AG09319 (cell line): ENCODE data around the gene PHLPP1.

ENCODE experiments used
- DNase-seq: peaks from one replicate; pipeline ENCODE4 v3.0.0-alpha.2; 2010; ENCODE audit warnings: low read depth; ENCODE audit errors: extremely low read depth
- CTCF ChIP-seq: IDR thresholded peaks from 2 replicates; pipeline ENCODE4 v1.5.1; 2011; ENCODE audit warnings: low read depth, mild to moderate bottlenecking, inconsistent platforms, low read length, moderate library complexity

PHLPP1 gene

DNA sequence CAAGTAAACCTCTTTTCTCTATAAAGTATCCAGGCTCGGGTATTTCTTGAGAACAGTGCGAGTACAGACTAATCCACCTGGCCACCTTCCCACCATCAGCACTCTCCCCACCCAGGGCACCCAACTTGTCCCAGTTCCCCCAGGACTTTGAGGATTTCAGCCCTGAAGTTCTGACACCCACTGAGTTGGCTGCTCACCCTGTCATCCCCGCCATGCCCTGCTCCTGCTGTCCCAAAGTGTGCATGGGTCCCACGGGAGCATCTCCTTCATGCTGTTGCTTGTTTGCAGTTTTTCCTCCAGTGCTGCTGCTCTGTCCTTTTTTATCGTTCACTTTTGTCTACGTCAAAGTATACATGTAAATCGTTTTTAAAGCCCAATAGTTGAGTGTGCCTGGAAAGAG, 273.9 kb downstream of the PHLPP1 start:
- TF ChIP-seq CTCF, result no peak
- no peak for DNase-seq

DNA sequence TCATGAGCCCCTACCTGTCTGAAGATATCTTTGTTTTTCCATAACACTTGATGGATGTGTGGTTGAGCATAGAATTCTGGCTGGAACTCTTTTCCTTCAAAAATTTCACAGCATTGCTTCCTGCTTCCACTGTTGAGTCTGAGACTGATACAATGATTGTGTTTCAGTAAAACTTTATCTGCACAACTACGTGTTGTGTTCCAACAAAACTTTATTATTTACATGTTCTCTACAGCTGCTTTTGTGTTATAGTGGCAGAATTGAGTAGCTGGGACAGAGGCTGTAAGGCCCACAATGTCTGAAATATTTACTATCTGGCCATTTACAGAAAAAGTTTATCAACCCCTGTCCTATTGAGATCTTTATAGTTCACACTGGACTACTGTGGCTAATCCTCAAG, 275.3 kb downstream of the PHLPP1 start:
- DNase-seq, result no peak

DNA sequence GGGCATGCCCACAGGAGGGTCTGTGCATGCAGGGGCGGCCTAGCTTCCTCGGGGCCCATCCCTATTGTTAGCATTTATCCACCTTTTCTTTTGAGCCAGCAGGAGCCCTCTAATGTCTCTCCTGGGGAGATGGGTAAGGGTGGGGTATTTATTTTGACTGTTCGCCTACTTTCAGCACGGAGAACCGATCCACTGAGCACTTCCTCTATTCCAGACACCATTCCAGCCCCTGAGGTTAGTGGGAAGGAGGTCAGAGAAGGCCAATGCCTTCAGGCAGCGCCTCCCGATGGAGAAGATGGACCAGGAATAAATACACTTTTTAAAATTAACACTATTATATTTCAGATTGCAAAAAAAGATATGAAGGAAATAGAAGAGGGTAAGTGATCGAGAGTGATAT, 276.0 kb downstream of the PHLPP1 start:
- no peak for DNase-seq
- TF ChIP-seq CTCF, result no peak

More for the DNA sequence above, 275.3 kb downstream of the PHLPP1 start:
- TF ChIP-seq CTCF, result no peak

GRCh38 chr18:62991959-62992358, 276.6 kb downstream of the PHLPP1 start:
- DNase-seq, result no peak
- TF ChIP-seq CTCF, result no peak

GRCh38 chr18:62992877-62993365, 277.6 kb downstream of the PHLPP1 start:
- DNase-seq, result no peak
- no peak for TF ChIP-seq CTCF

DNA sequence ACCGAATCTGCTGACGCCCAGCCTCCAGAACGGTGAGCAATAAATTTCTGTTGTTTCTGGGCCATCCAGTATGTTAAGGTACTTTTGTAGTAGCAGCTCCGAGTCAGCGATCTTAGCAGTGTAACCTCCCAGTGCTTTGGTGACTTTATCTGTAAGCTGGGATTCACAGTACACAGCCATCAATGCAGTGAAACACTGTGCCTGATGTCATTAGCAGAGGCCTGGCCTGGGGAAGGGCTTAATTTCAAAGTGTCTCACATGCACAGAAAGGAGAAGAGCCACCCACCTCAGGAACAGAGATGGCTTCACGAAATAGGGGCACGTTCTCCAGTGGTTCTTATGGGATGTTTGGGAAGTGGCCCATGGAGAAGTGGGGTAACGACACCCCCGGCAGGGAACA, 281.2 kb downstream of the PHLPP1 start:
- no peak for DNase-seq
- TF ChIP-seq CTCF, result no peak

DNA sequence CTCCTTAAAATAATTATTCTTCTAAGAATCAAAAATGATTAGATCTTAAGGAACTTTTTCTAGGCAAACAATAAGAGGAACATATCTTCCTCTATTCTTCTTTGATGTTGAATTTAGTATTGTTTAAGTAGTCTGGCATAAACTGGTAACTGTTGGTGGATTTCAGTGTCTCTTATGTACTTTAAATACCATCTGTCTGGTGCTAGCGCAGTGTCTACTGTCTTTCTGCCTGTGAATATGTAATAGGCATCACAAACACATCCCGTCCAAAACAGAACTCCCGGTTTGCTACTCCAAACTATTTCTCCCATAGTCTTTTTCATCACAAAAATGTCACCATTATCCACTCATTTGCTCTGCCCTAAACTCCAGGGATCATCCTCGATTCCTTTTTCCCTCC, 281.7 kb downstream of the PHLPP1 start:
- TF ChIP-seq CTCF, result no peak
- DNase-seq, result no peak
